ACHN (cell line): ENCODE results near the gene GNL1.
"Not testable (repeated sequence)": the region's sequence is repeated elsewhere in the genome, so short reads cannot be mapped to it uniquely, and the experiment has no call there.

ENCODE experiments used
- DNase-seq: peaks from one replicate; pipeline ENCODE4 v3.0.0-alpha.2; 2015
- in situ Hi-C: cut with HindIII; loops from 2 replicates; pipeline ENCODE4 v1.10.0; 2017; ENCODE audit warnings: low sequenced_read_pairs, low pct_ligation_motif_present, low pct_unique_long_range_greater_than_20kb

GNL1 gene

GRCh38 chr6:30556066-30556905 is at the start of gene GNL1:
Gene GNL1 (minus strand): TSS chr6:30556489. CDS start chr6:30556203, 286 bp downstream.
- peak; percentile 85 for DNase-seq
- in situ Hi-C loops: no loop called here

GRCh38 chr6:30603961-30604360 is 47.7 kb upstream of the GNL1 start:
- in situ Hi-C loops: no loop called here
- no peak for DNase-seq

DNA sequence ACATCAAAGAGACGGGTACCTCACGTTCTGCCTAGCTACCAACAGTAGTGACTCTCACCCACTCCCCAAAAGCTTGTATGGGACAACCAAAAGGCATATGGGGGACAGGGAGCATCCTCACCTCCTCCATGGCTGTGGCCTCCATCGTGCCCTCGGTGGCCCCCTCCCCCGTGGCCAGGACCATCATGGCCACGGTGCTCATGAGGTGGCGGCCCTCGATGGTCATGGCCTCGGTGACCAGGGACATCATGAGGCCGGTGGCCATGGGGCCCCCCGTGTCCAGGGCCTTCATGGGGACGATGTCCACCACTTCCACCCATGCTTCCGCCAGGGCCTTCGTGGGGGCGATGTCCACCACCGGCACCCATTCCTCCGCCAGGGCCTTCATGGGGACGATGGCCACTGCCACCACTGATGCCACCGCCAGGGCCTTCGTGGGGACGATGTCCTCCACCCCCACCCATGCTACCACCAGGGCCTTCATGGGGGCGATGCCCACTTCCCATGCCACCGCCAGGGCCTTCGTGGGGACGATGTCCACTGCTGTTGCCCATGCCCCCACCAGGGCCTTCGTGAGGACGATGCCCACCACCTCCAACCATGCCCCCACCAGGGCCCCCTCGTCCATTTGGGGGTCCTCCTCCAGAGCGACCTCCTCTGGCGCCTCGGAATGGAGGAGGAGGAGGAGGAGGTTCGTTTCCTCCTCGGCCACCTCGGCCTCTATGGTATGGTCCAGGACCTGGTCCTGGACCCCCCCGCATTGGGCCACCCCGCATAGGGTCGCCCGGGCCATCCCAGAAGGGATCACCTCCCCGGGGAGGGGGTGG is 45.7 kb upstream of the GNL1 start:
- in situ Hi-C loops: no loop called here
- no peak for DNase-seq

GRCh38 chr6:30601436-30601814 is 45.1 kb upstream of the GNL1 start:
- no peak for DNase-seq
- in situ Hi-C loops: no loop called here

DNA sequence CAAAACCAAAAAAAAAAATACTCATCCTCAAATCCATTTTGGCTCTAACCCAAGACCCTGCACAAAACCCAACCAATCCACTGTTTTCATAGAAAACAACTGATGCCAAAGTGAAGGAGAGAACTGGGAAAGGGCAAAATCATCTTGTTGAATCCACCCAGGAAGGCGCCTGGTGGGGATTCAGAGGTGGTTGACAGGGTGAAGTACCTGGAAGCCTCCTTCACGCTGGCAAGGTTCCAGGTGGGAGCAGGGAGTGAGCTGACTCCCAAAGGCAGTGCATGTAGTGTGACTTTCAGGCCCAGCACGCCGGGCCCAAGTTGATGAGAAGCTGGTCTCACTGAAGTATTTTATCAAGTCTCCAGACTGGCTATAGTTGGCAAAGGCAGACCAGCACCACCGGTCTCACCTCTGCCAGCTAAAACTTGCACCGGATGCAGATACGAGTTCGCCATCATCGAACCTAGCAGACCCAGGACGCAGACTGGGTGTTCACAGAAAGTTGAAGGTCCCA is 44.2 kb upstream of the GNL1 start:
- in situ Hi-C loops: no loop called here
- DNase-seq: no peak

GRCh38 chr6:30599625-30600324 is 43.5 kb upstream of the GNL1 start:
- in situ Hi-C loops: no loop called here

DNA sequence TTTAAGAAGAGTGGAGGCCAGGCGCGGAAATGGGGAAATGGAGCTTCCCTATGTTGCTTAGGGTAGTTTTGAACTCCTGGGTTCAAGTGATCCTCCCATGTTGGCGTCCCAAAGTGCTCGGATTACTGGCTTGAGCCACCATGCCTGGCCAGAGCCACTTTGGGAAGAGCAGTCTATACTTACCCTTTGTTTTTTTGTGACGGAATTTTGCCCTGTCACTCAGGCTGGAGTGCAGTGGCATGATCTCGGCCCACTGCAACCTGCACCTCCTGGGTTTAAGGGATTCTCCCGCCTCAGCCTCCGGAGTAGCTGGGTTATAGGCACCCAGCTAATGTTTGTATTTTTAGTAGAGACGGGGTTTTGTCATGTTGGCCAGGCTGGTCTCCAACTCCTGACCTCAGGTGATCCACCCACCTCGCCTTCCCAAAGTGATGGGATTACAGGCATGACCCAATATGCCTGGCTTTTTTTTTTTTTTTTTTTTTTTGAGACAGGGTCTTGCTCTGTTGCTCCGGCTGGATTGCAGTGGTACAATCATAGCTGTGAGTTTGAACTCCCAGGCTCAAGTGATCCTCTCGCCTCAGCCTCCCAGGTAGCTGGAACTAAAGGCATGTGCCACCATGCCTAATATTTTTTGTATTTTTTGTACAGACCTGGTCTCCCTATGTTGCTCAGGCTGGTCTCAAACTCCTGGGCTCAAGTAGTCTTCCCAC is 42.8 kb upstream of the GNL1 start:
- DNase-seq: no peak
- in situ Hi-C loops: no loop called here

More at GRCh38 chr6:30599625-30600324, 43.5 kb upstream of the GNL1 start:
- DNase-seq: no peak

GRCh38 chr6:30597315-30598144 is 41.2 kb upstream of the GNL1 start:
- in situ Hi-C loops: not testable (repeated sequence)
- peak; percentile 79 for DNase-seq

- in situ Hi-C loops: no loop called here
These were observed 36.0 kb upstream of the GNL1 start for GRCh38 chr6:30592287-30592686.

DNA sequence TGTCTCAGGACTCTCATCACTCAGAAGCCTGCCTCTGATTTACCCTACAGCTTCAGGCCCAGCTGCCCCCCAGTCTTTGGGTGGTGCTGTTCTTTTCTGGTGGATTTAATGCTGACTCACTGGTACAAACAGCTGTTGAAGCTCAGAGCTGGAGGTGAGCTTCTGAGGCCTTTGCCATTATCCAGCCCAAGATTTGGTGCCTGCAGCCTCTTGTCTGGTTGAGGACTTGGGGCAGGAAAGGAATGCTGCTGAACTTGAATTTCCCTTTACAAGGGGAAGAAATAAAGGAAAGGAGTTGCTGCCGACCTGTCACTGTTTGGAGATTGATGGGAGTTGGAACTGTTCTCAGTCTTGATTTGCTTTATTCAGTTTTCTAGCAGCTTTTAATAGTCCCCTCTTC is 34.7 kb upstream of the GNL1 start:
- no peak for DNase-seq
- in situ Hi-C loops: no loop called here

More at GRCh38 chr6:30592287-30592686, 36.0 kb upstream of the GNL1 start:
- DNase-seq: no peak

DNA sequence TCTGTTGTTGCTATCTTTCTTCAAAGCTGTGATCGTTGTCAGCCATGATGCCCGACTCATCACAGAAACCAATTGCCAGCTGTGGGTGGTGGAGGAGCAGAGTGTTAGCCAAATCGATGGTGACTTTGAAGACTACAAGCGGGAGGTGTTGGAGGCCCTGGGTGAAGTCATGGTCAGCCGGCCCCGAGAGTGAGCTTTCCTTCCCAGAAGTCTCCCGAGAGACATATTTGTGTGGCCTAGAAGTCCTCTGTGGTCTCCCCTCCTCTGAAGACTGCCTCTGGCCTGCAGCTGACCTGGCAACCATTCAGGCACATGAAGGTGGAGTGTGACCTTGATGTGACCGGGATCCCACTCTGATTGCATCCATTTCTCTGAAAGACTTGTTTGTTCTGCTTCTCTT is 34.2 kb upstream of the GNL1 start:
- no peak for DNase-seq
- in situ Hi-C loops: no loop called here

GRCh38 chr6:30589754-30590358 is 33.6 kb upstream of the GNL1 start:
- in situ Hi-C loops: no loop called here

GRCh38 chr6:30583921-30584320 is 27.6 kb upstream of the GNL1 start:
- DNase-seq: no peak
- in situ Hi-C loops: no loop called here

More at GRCh38 chr6:30589754-30590358, 33.6 kb upstream of the GNL1 start:
- no peak for DNase-seq

DNA sequence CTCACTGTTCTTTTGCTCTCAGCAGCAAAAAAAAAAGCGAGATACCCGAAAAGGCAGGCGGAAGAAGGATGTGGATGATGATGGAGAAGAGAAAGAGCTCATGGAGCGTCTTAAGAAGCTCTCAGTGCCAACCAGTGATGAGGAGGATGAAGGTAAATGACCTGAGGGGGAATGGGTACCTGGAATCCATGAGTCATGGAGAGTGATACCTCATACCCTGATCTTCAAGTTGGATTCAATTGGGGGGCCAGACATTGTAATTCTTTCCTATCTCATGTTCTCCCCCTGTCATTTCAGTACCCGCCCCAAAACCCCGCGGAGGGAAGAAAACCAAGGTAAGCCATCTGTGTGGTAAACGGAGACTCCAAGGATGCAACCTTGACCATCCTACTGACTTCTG is 21.8 kb upstream of the GNL1 start:
- in situ Hi-C loops: no loop called here

DNA sequence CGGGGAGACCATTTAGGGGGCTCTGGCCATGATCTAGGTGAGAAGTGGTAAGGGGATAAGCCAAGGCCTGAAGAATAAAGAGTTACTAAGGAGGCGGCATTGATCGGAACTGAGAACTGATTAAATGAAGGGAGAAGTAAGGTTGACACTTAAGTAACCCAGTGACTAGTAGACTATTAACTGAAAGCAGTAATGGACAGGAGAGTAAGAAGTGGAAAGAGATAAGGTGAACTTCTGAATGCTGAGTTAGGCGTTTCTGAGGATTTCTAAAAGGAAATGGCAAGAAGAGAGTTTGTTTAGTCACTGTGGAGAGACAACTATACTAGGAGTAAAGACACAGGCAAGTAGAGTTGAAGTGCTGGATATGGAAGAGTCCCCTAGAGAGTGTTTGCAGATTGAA is 16.8 kb upstream of the GNL1 start:
- in situ Hi-C loops: no loop called here
- DNase-seq: no peak

More for the DNA sequence above, 21.8 kb upstream of the GNL1 start:
- DNase-seq: no peak

- in situ Hi-C loops: no loop called here
These were observed 15.9 kb upstream of the GNL1 start for GRCh38 chr6:30572148-30572547.

GRCh38 chr6:30571762-30572082 is 15.4 kb upstream of the GNL1 start:
- no peak for DNase-seq
- in situ Hi-C loops: no loop called here

More at GRCh38 chr6:30572148-30572547, 15.9 kb upstream of the GNL1 start:
- DNase-seq: no peak
